GM10248 (cell line): ENCODE measurements around the gene MICALL1.

Experiments
- CTCF ChIA-PET: fragments of 300-600 bp; sonication (Branson Sonifier 250); formaldehyde crosslinking; extraction: SDS; loops from one replicate; lab custom pipeline; 2021; ENCODE audit warnings: antibody characterized with exemption; lab: Yijun Ruan, JAX
- POLR2A ChIA-PET: fragments of 350-650 bp; sonication (Branson Sonifier 250); formaldehyde crosslinking; extraction: SDS; loops from one replicate; lab custom pipeline; 2020; ENCODE audit warnings: antibody characterized with exemption; lab: Yijun Ruan, JAX
- DNase-seq: peaks from one replicate; pipeline ENCODE4 v3.0.0; 2012; ENCODE audit errors: extremely low spot score
- TF ChIP-seq, protein P1 (sequence below): IDR thresholded peaks from 2 replicates; pipeline ENCODE4 v1.5.1; 2012; ENCODE audit warnings: mild to moderate bottlenecking, low read depth; ENCODE audit errors: extremely low read depth, missing control alignments, control extremely low read depth

The MICALL1 gene

GRCh38 chr22:37911697-37912096 is 5.6 kb downstream of the MICALL1 start:
- ChIA-PET CTCF (interaction anchor here (2.1 to 3.1 kb wide), 2 partner anchors 23 to 48 kb away, joined by 9 to 13 read pairs; no protein-coding TSS in a partner anchor), POLR2A (no interaction called here)
- no peak for DNase-seq
- TF ChIP-seq, protein P1, sequence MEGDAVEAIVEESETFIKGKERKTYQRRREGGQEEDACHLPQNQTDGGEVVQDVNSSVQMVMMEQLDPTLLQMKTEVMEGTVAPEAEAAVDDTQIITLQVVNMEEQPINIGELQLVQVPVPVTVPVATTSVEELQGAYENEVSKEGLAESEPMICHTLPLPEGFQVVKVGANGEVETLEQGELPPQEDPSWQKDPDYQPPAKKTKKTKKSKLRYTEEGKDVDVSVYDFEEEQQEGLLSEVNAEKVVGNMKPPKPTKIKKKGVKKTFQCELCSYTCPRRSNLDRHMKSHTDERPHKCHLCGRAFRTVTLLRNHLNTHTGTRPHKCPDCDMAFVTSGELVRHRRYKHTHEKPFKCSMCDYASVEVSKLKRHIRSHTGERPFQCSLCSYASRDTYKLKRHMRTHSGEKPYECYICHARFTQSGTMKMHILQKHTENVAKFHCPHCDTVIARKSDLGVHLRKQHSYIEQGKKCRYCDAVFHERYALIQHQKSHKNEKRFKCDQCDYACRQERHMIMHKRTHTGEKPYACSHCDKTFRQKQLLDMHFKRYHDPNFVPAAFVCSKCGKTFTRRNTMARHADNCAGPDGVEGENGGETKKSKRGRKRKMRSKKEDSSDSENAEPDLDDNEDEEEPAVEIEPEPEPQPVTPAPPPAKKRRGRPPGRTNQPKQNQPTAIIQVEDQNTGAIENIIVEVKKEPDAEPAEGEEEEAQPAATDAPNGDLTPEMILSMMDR: no peak

- DNase-seq: no peak
- ChIA-PET CTCF (interaction anchor here (2.1 to 3.1 kb wide), 2 partner anchors 22 to 49 kb away, joined by 9 to 13 read pairs; no protein-coding TSS in a partner anchor), POLR2A (no interaction called here)
- TF ChIP-seq, protein P1: no peak
Observed at GRCh38 chr22:37912171-37912570, 6.1 kb downstream of the MICALL1 start.

- POLR2A ChIA-PET: interaction anchor here (1.0 kb wide), 1 partner anchor 41 kb away, joined by 3 read pairs; the partner anchor contains the start of genes C22orf23 and POLR2F
- CTCF ChIA-PET: interaction anchor here (1.0 to 1.5 kb wide), 2 partner anchors 25 to 50 kb away, joined by 3 to 4 read pairs; no protein-coding TSS in a partner anchor
- no peak for DNase-seq
- TF ChIP-seq, protein P1: no peak
Observed at GRCh38 chr22:37913233-37913721, 7.2 kb downstream of the MICALL1 start.

- ChIA-PET POLR2A (no interaction called here), CTCF (interaction anchor here (1.4 kb wide), 1 partner anchor 50 kb away, joined by 3 read pairs; no protein-coding TSS in a partner anchor)
- no peak for DNase-seq
- TF ChIP-seq, protein P1: no peak
Observed at GRCh38 chr22:37916311-37916710, 10.2 kb downstream of the MICALL1 start.

DNA sequence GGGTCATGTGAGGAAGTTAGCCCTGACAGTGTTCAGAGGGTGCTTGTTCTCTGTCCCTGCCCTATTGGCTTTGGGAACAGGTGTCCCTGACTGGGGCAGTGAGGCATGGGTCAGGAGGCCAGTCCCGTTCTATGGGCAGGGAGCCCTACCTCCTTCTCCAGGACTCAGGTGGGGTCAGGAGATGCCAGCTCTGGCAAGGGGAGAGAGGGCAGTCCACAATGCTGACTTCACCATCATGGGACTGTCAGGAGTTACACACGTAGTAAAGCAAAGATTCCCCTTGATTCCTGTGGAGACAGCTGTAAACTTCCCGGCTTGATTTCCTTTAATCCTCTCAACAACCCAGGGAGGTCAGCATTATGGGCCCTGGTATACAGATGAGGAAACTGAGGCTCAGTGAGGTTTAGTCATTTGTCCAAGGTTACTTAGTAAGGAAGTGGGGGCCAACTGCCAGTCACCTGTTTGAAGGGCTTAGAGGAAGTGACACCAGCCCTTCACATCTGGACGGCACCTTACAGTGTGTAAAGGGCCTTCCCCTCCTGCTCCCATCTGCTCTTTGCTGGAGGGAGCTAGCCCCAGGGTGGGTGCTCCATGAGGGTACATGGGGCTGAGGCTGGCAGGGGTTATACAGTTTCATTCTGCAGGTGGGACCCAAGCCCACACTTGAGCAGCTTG is 11.9 kb downstream of the MICALL1 start:
- DNase-seq: no peak
- ChIA-PET CTCF (interaction anchor here (1.0 to 1.4 kb wide), 3 partner anchors 12 to 99 kb away, joined by 3 read pairs; partner anchors contain the start of gene MICALL1), POLR2A (interaction anchor here (1.3 kb wide), 1 partner anchor 13 kb away, joined by 3 read pairs; no protein-coding TSS in a partner anchor)
- TF ChIP-seq, protein P1: no peak

DNA sequence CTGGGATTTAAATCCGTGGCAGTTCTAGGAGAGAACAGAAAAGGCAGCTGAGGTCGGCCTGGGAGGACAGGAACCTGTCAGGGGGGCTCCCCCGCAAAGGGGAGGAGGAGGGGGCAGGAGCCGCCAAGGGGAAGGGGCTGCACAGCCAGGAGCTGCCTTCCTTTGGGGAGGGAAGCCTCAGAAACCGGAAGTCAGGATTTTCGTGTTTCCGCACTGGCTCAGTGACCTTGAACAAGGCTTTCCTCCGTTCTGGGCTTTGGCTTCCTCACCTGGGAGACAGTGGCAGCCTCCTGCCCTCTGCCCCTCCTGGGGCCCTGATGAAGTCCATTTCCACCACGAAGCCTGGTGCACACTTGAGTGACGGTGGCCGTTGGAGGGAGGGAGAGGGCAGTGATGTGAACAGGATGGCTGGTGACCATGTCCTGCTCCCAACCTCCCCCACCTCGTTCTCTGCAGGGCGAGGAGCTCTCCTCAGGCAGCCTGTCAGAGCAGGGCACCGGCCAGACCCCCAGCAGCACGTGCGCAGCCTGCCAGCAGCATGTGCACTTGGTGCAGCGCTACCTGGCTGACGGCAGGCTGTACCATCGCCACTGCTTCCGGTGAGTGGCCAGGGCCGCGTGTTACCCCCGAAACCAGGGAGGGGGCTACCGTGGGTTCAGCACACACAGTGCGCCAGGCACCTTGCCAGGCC is 12.6 kb downstream of the MICALL1 start:
- ChIA-PET POLR2A (interaction anchor here (0.7 to 1.3 kb wide), 2 partner anchors 12 to 673 kb away, joined by 3 to 7 read pairs; no protein-coding TSS in a partner anchor), CTCF (interaction anchor here (1.4 to 1.6 kb wide), 2 partner anchors 12 to 14 kb away, joined by 3 to 4 read pairs; partner anchors contain the start of gene MICALL1)
- no peak for DNase-seq
- TF ChIP-seq, protein P1: no peak
